ENCODE data around the gene NHERF1. TPM values are rescaled to one million over a fixed set of nuclear protein-coding genes. Genes with fewer than 3 reads are reported as not detected.

The NHERF1 gene
- total and polyA plus RNA-seq, 2 of the 8 experiments (the other 6 are each of a cell fraction or from before 2014, with no cell fraction given), result 92.9 to 99.2 TPM

DNA sequence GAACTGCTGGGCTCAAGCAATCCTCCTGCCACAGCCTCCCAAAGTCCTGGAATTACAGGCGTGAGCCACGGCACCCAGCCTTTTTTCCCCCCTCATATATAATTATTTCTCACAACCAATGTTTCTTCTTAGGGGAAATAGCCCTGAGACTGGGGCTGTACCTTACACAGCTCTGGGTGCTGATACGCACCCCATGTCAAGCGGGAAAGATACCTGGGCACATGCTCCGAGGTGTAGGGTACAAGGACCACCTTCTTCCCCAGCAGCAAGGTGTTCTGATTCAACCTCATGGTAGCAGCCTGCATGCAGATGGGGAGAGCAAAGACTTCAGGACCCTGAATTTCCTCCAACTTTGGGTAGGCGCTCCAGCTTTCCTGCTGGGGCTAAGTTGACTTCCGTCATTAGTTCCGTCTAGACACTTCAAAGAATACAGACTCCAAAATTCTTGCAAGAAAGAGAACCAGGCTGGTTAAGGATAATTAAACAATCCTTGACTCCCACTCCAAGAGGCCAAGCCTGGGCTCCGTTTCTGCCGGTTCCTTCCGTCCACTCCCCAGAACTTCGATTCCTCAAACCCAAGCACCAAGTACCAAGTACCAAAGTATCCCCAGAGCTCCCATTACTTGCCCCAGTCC lies 27.1 kb downstream of the NHERF1 start:
- 42% methylated on average over 12 of the region's 12 CpGs; no CpG with 5 or more reads in 1 of the 2 experiments for WGBS, 2 experiments (ENCODE audit: extremely low coverage in 1 of 2, insufficient coverage in 1 of 2, insufficient read length in 1 of 2, insufficient replicate concordance in 2 of 2, low coverage in 1 of 2, low lambda C conversion rate in 2 of 2, missing lambda C conversion rate in 1 of 2)

More for the DNA sequence above, 27.1 kb downstream of the NHERF1 start:
- Histone ChIP-seq H3K27ac (ENCODE audit: low read depth, low read length) (peak overlapping the region; percentile 39; the same call in 1 of the 2 replicates), H3K4me2 (ENCODE audit: insufficient read depth in 1 of 2, low read depth in 2 of 2, low read length in 2 of 2) (peak overlapping the region; percentile 78 to 83), H3K18ac (ENCODE audit: extremely low read depth, low read length) (peak overlapping the region; percentile 87), H4K91ac (replicated peaks; ENCODE audit: insufficient read length, low read length) (peak overlapping the region; percentile 75), H3K79me1 (ENCODE audit: low read depth, low read length) (peaks cover 8% of the 10 kb centered on the region; the same call in 1 of the 2 replicates), H4K5ac (ENCODE audit: insufficient read length, low read depth, low read length) (no peak overlapping the region), H3K27me3 (replicated peaks in 1 of 4; ENCODE audit: control insufficient read depth in 3 of 4, extremely low read depth in 1 of 4, insufficient read depth in 3 of 4, low read length in 3 of 4) (no peaks in the 10 kb centered on the region), H3K56ac (replicated peaks; ENCODE audit: insufficient read length, low read depth, low read length) (peak overlapping the region; percentile 9), H3K23ac (ENCODE audit: insufficient read length) (no peak overlapping the region), H4K8ac (ENCODE audit: extremely low read depth, insufficient read depth, low read length) (no peak overlapping the region; the same call in 1 of the 2 replicates), H3K36me3 (ENCODE audit: control insufficient read depth in 2 of 4, insufficient read depth in 4 of 4, low read length in 3 of 4) (peaks cover 0 to 35% (median 19%) of the 10 kb centered on the region in 4 experiments; a peak in 6 of 8 replicates), H2BK5ac (ENCODE audit: low read depth, low read length) (peak overlapping the region; percentile 90), H3K4me1 (replicated peaks in 1 of 4; ENCODE audit: control insufficient read depth in 3 of 4, insufficient read depth in 4 of 4, low read length in 3 of 4) (peaks cover 0 to 6% (median 3%) of the 10 kb centered on the region in 4 experiments; a peak in 3 of 7 replicates), H2AFZ (ENCODE audit: low read length) (no peak overlapping the region), H3K9me3 (ENCODE audit: insufficient read depth in 2 of 2, low read depth in 1 of 2, low read length in 1 of 2) (no peaks in the 10 kb centered on the region), H2BK12ac (ENCODE audit: low read depth, low read length) (no peak overlapping the region), H3K4ac (replicated peaks; ENCODE audit: insufficient read length, low read depth, low read length) (peak overlapping the region; percentile 57), H3K79me2 (ENCODE audit: control insufficient read depth in 1 of 2, insufficient read depth in 2 of 2, low read length in 2 of 2) (peaks cover 0 to 24% of the 10 kb centered on the region in 2 experiments; a peak in 2 of 4 replicates), H3K23me2 (ENCODE audit: low read depth, low read length) (peaks cover 9% of the 10 kb centered on the region), H4K20me1 (replicated peaks in 1 of 2; ENCODE audit: control insufficient read depth in 1 of 2, insufficient read depth in 2 of 2, low read length in 2 of 2) (peaks cover 4 to 10% of the 10 kb centered on the region in 2 experiments), H2BK120ac (replicated peaks; ENCODE audit: low read depth, low read length) (peak overlapping the region; percentile 6), H3K14ac (ENCODE audit: insufficient read length) (no peak overlapping the region), H2AK5ac (ENCODE audit: low read depth, low read length) (no peak overlapping the region), H3K9ac (replicated peaks in 1 of 4; ENCODE audit: extremely low read depth in 1 of 4, low read depth in 3 of 4, low read length in 3 of 4) (peak overlapping the region; percentile 38 to 72 (median 60)), H2BK15ac (ENCODE audit: low read length) (0 out of 2 replicates have a peak overlapping the region, but pooled peaks have one; percentile 72), H3K4me3 (ENCODE audit: extremely low read depth in 1 of 4, insufficient read depth in 2 of 4, low read depth in 3 of 4, low read length in 4 of 4) (peak overlapping the region; percentile 73 to 89 (median 80)), H2BK20ac (ENCODE audit: low read length) (no peak overlapping the region)
- no peak for DNase-seq (ENCODE audit: low read depth in 1 of 2, low spot score in 2 of 2)
- CTCF ChIA-PET (ENCODE audit: partially characterized antibody), result interaction anchor here (0.6 to 99.6 kb wide), 7 partner anchors 15 to 142 kb away, joined by 3 to 2981 read pairs (median 21); partner anchors contain the start of genes FDXR, GRIN2C, NHERF1 and RAB37
- TF ChIP-seq, protein P1, sequence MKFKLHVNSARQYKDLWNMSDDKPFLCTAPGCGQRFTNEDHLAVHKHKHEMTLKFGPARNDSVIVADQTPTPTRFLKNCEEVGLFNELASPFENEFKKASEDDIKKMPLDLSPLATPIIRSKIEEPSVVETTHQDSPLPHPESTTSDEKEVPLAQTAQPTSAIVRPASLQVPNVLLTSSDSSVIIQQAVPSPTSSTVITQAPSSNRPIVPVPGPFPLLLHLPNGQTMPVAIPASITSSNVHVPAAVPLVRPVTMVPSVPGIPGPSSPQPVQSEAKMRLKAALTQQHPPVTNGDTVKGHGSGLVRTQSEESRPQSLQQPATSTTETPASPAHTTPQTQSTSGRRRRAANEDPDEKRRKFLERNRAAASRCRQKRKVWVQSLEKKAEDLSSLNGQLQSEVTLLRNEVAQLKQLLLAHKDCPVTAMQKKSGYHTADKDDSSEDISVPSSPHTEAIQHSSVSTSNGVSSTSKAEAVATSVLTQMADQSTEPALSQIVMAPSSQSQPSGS (IDR thresholded peaks at IDR 0.05; ENCODE audit: low read length), result no peak
- no peak for TF ChIP-seq KDM5A (IDR thresholded peaks at IDR 0.05; ENCODE audit: low read length)
- TF ChIP-seq, protein P2, sequence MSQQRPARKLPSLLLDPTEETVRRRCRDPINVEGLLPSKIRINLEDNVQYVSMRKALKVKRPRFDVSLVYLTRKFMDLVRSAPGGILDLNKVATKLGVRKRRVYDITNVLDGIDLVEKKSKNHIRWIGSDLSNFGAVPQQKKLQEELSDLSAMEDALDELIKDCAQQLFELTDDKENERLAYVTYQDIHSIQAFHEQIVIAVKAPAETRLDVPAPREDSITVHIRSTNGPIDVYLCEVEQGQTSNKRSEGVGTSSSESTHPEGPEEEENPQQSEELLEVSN (IDR thresholded peaks at IDR 0.05), result 0 out of 2 replicates have a peak, but pooled peaks have one; percentile 14
- no peak for TF ChIP-seq TAF7 (optimal IDR thresholded peaks at IDR 0.05; ENCODE audit: borderline replicate concordance, low read depth, low read length)
- no peak for TF ChIP-seq EZH2 (IDR thresholded peaks at IDR 0.05; ENCODE audit: low read depth, low read length, severe bottlenecking)
- no peak for TF ChIP-seq KDM1A (IDR thresholded peaks at IDR 0.05; ENCODE audit: borderline replicate concordance, low read length)
- no peak for TF ChIP-seq RNF2 (IDR thresholded peaks at IDR 0.05; ENCODE audit: borderline replicate concordance, low read depth, low read length, missing control alignments, poor library complexity, severe bottlenecking)
- TF ChIP-seq POLR2A (IDR thresholded peaks at IDR 0.05; ENCODE audit: control extremely low read depth in 1 of 2, low read depth in 2 of 2, low read length in 2 of 2), result peak in 1 of 2 experiments; percentile 6; a peak in 1 of 3 replicates
- FAIRE-seq, result no peak
- POLR2A ChIA-PET (ENCODE audit: partially characterized antibody), result interaction anchor here (1.0 to 5.6 kb wide), 9 partner anchors 13 to 90 kb away, joined by 3 to 54 read pairs (median 4); partner anchors contain the start of genes NHERF1 and RAB37

All from H1 (cell line).